Smooth muscle cell (in vitro differentiated cells): ENCODE results near the gene SPNS2. TPM values are rescaled to one million over a fixed set of nuclear protein-coding genes. Genes with fewer than 3 reads are reported as not detected.
A peak's percentile ranks its signal among the peaks of the same experiment; 100 is the strongest.

ENCODE experiments used
- DNase-seq: peaks from one replicate; lab custom pipeline; 2025; ENCODE audit not compliant: unreplicated experiment; lab: John Stamatoyannopoulos, UW
- H2AFZ ChIP-seq: fragments of 200-600 bp; sonication (generic); 2 replicates; pipeline ENCODE4 v1.6.0; 2016; ENCODE audit warnings: antibody characterized with exemption, low read depth, mild to moderate bottlenecking
- H3F3A ChIP-seq: fragments of 200-600 bp; sonication (generic); 2 replicates; pipeline ENCODE4 v1.6.0; 2017; ENCODE audit warnings: antibody characterized with exemption, low read depth
- H3K27ac ChIP-seq: fragments of 200-600 bp; sonication (generic); 2 replicates; pipeline ENCODE4 v1.5.1; 2016; ENCODE audit warnings: low read depth, mild to moderate bottlenecking
- H3K27me3 ChIP-seq: fragments of 200-600 bp; sonication (generic); 2 replicates; pipeline ENCODE4 v1.6.1; 2016; ENCODE audit warnings: low read depth, mild to moderate bottlenecking
- H3K36me3 ChIP-seq: fragments of 200-600 bp; sonication (generic); 2 replicates; pipeline ENCODE4 v1.5.1; 2016; ENCODE audit warnings: low read depth
- H3K4me1 ChIP-seq: fragments of 200-600 bp; sonication (generic); 2 replicates; pipeline ENCODE4 v1.5.1; 2016; ENCODE audit warnings: low read depth
- H3K4me2 ChIP-seq: fragments of 200-600 bp; sonication (generic); 2 replicates; pipeline ENCODE4 v1.6.0; 2016; ENCODE audit warnings: mild to moderate bottlenecking
- H3K4me3 ChIP-seq: fragments of 200-600 bp; sonication (generic); 2 replicates; pipeline ENCODE4 v1.5.1; 2016; ENCODE audit warnings: mild to moderate bottlenecking
- H3K79me2 ChIP-seq: fragments of 200-600 bp; sonication (generic); 2 replicates; pipeline ENCODE4 v1.6.0; 2016; ENCODE audit warnings: low read depth, mild to moderate bottlenecking
- H3K9ac ChIP-seq: fragments of 200-600 bp; sonication (generic); 2 replicates; pipeline ENCODE4 v1.6.0; 2016; ENCODE audit warnings: low read depth
- H3K9me3 ChIP-seq: fragments of 200-600 bp; sonication (generic); replicated peaks from 2 replicates; pipeline ENCODE4 v1.5.1; 2016; ENCODE audit warnings: low read depth
- H4K20me1 ChIP-seq: fragments of 200-600 bp; sonication (generic); 2 replicates; pipeline ENCODE4 v1.6.0; 2016; ENCODE audit warnings: low read depth
- CTCF ChIP-seq: fragments of 200-600 bp; sonication (generic); IDR thresholded peaks from 2 replicates; pipeline ENCODE4 v1.5.1; 2017; ENCODE audit warnings: borderline replicate concordance, mild to moderate bottlenecking, antibody characterized with exemption; ENCODE audit not compliant: insufficient read depth, poor library complexity, severe bottlenecking
- WGBS: methylation state at CpG from one replicate; pipeline ENCODE4 v1.1.7; 2016; ENCODE audit warnings: low lambda C conversion rate; 5-methylcytosine and 5-hydroxymethylcytosine counted together
- polyA plus RNA-seq: library from polyadenylated mRNA; unstranded; fragments of >200 nt; fragmentation: Nextera tagmentation; extraction: Ambion mirVana; gene quantifications from 2 replicates; pipeline ENCODE4 v1.2.1, GENCODE V29; 2016
- total RNA-seq: library from RNA; depleted of rRNA; stranded (reverse); fragments of >200 nt; gene quantifications from 2 replicates; pipeline ENCODE4 v1.2.3, GENCODE V29; 2014

The SPNS2 gene
- total and polyA plus RNA-seq, 2 experiments from 2014 or later: 5.1 to 16.5 TPM

GRCh38 chr17:4514779-4515178, 16.1 kb downstream of the SPNS2 start:
- no peaks in the 10 kb centered on the region for H4K20me1 ChIP-seq
- H3K27ac ChIP-seq: peak overlapping the region; percentile 27
- no peak for TF ChIP-seq CTCF
- 87% methylated on average over 8 of the region's 11 CpGs for WGBS
- no peak for DNase-seq
- no peaks in the 10 kb centered on the region for H3K79me2 ChIP-seq
- H2AFZ ChIP-seq: no peak overlapping the region
- no peaks in the 10 kb centered on the region for H3F3A ChIP-seq
- H3K4me3 ChIP-seq: no peak overlapping the region
- H3K36me3 ChIP-seq: no peaks in the 10 kb centered on the region
- H3K4me2 ChIP-seq: no peak overlapping the region
- no peaks in the 10 kb centered on the region for H3K9me3 ChIP-seq
- no peak overlapping the region for H3K9ac ChIP-seq
- H3K27me3 ChIP-seq: no peaks in the 10 kb centered on the region
- H3K4me1 ChIP-seq: peaks cover 21% of the 10 kb centered on the region

GRCh38 chr17:4515501-4515900, 16.8 kb downstream of the SPNS2 start:
- no peak overlapping the region for H3K9ac ChIP-seq
- H3K27me3 ChIP-seq: no peaks in the 10 kb centered on the region
- no peaks in the 10 kb centered on the region for H3K79me2 ChIP-seq
- 90% methylated on average over 5 of the region's 5 CpGs for WGBS
- no peak overlapping the region for H2AFZ ChIP-seq
- no peaks in the 10 kb centered on the region for H4K20me1 ChIP-seq
- DNase-seq: no peak
- no peaks in the 10 kb centered on the region for H3K36me3 ChIP-seq
- H3K4me2 ChIP-seq: no peak overlapping the region
- no peak for TF ChIP-seq CTCF
- peaks cover 21% of the 10 kb centered on the region for H3K4me1 ChIP-seq
- H3K27ac ChIP-seq: no peak overlapping the region
- H3F3A ChIP-seq: no peaks in the 10 kb centered on the region
- no peaks in the 10 kb centered on the region for H3K9me3 ChIP-seq
- H3K4me3 ChIP-seq: no peak overlapping the region

GRCh38 chr17:4516735-4517134, 18.1 kb downstream of the SPNS2 start:
- WGBS: 48% methylated on average over 11 of the region's 11 CpGs
- Histone ChIP-seq H3F3A (no peaks in the 10 kb centered on the region), H4K20me1 (no peaks in the 10 kb centered on the region), H3K4me2 (no peak overlapping the region), H3K36me3 (no peaks in the 10 kb centered on the region), H3K9ac (no peak overlapping the region), H3K27me3 (no peaks in the 10 kb centered on the region), H3K4me1 (peaks cover 21% of the 10 kb centered on the region), H3K79me2 (no peaks in the 10 kb centered on the region), H3K4me3 (no peak overlapping the region), H3K9me3 (no peaks in the 10 kb centered on the region), H3K27ac (no peak overlapping the region), H2AFZ (no peak overlapping the region)
- no peak for TF ChIP-seq CTCF
- DNase-seq: no peak

- WGBS: 95% methylated on average over 10 of the region's 10 CpGs
- no peak for TF ChIP-seq CTCF
- H3K36me3 ChIP-seq: no peaks in the 10 kb centered on the region
- H3K4me2 ChIP-seq: no peak overlapping the region
- no peak for DNase-seq
- H3K79me2 ChIP-seq: no peaks in the 10 kb centered on the region
- peaks cover 21% of the 10 kb centered on the region for H3K4me1 ChIP-seq
- H3K9ac ChIP-seq: no peak overlapping the region
- H2AFZ ChIP-seq: no peak overlapping the region
- no peaks in the 10 kb centered on the region for H4K20me1 ChIP-seq
- no peaks in the 10 kb centered on the region for H3F3A ChIP-seq
- H3K27me3 ChIP-seq: no peaks in the 10 kb centered on the region
- H3K27ac ChIP-seq: no peak overlapping the region
- no peaks in the 10 kb centered on the region for H3K9me3 ChIP-seq
- no peak overlapping the region for H3K4me3 ChIP-seq
Observed at GRCh38 chr17:4518901-4519300, 20.2 kb downstream of the SPNS2 start.
